ENCODE results near the gene CZIB.

DNA sequence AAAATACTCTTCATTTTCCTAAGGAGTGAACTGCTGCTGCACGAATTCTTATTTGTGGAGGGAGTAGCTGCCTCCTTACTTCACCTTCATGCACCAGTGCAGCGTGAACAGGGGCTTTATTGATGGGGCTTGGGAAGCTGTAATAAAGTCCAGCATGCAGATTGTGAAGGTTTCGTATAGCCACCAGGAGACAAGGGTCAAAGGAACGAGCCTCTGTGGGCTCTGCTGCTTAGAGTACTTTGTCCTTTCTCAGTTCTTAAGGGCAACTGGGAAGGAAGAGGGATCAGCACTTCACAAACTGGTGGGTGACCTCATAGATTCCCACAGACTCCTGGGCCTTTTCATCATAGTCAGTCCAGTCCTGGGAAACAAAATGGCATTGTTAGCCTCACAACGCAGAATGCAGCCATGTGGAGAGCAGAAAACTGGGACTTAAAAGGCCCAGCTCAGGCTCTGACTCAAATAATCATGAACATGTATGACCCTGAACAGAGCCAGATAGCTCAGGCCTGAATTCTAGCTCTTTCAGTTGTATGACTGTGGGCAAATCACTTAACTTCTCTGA, 6.0 kb downstream of the CZIB start:
- TF ChIP-seq, protein P1, sequence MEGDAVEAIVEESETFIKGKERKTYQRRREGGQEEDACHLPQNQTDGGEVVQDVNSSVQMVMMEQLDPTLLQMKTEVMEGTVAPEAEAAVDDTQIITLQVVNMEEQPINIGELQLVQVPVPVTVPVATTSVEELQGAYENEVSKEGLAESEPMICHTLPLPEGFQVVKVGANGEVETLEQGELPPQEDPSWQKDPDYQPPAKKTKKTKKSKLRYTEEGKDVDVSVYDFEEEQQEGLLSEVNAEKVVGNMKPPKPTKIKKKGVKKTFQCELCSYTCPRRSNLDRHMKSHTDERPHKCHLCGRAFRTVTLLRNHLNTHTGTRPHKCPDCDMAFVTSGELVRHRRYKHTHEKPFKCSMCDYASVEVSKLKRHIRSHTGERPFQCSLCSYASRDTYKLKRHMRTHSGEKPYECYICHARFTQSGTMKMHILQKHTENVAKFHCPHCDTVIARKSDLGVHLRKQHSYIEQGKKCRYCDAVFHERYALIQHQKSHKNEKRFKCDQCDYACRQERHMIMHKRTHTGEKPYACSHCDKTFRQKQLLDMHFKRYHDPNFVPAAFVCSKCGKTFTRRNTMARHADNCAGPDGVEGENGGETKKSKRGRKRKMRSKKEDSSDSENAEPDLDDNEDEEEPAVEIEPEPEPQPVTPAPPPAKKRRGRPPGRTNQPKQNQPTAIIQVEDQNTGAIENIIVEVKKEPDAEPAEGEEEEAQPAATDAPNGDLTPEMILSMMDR (conservative IDR thresholded peaks at IDR 0.05 in 1 of 2, IDR thresholded peaks at IDR 0.05 in 1 of 2; ENCODE audit: extremely low read depth in 1 of 2, insufficient read depth in 1 of 2, low read depth in 1 of 2, low read length in 2 of 2), result no peak
- TF ChIP-seq EZH2 (IDR thresholded peaks at IDR 0.05; ENCODE audit: borderline replicate concordance, low read length), result no peak

Measured in mammary epithelial cell (primary cell).